Mesenchymal stem cell (in vitro differentiated cells and primary cell): ENCODE data around the gene HMGXB4.

Experiments used
- DNase-seq: peaks from one replicate; pipeline ENCODE4 v3.0.0-alpha.2; 2013
- H2AFZ ChIP-seq: one replicate; pipeline ENCODE4 v1.6.1; 2013; ENCODE audit warnings: low read depth, mild to moderate bottlenecking, control low read depth, inconsistent platforms, low read length, moderate library complexity
- H2AK5ac ChIP-seq: 2 replicates; pipeline ENCODE4 v1.6.1; 2013; ENCODE audit warnings: low read length, moderate library complexity, mild to moderate bottlenecking, inconsistent platforms; ENCODE audit not compliant: severe bottlenecking
- H2BK120ac ChIP-seq: one replicate; pipeline ENCODE4 v1.6.1; 2013; ENCODE audit warnings: low read depth, mild to moderate bottlenecking, inconsistent platforms, low read length, moderate library complexity
- H2BK12ac ChIP-seq, 2 experiments: one replicate each; pipeline ENCODE4 v1.6.1; 2013; ENCODE audit warnings: inconsistent platforms in 2 of 2, low read length in 2 of 2, mild to moderate bottlenecking in 2 of 2, moderate library complexity in 2 of 2, control low read depth in 1 of 2
- H2BK15ac ChIP-seq: one replicate; pipeline ENCODE4 v1.6.1; 2013; ENCODE audit warnings: mild to moderate bottlenecking, low read depth, inconsistent platforms; ENCODE audit not compliant: poor library complexity, severe bottlenecking
- H2BK5ac ChIP-seq: 2 replicates; pipeline ENCODE4 v1.6.1; 2013; ENCODE audit warnings: low read depth, mild to moderate bottlenecking, low read length, control low read depth, inconsistent platforms; ENCODE audit not compliant: poor library complexity, severe bottlenecking
- H3K14ac ChIP-seq, 2 experiments: one replicate each; pipeline ENCODE4 v1.6.1; 2013; ENCODE audit warnings: inconsistent platforms in 2 of 2, low read length in 2 of 2, control low read depth in 1 of 2, mild to moderate bottlenecking in 1 of 2, moderate library complexity in 1 of 2
- H3K18ac ChIP-seq, 2 experiments: one replicate each; pipeline ENCODE4 v1.6.1; 2013; ENCODE audit warnings: inconsistent platforms in 2 of 2, low read length in 2 of 2, control low read depth in 1 of 2, low read depth in 1 of 2, mild to moderate bottlenecking in 1 of 2
- H3K23ac ChIP-seq, 2 experiments: one replicate each; pipeline ENCODE4 v1.6.1; 2013; ENCODE audit warnings: inconsistent platforms in 2 of 2, low read length in 2 of 2, mild to moderate bottlenecking in 2 of 2, moderate library complexity in 2 of 2, control low read depth in 1 of 2
- H3K27ac ChIP-seq: 2 replicates; pipeline ENCODE4 v1.5.1; 2013; ENCODE audit warnings: mild to moderate bottlenecking, moderate library complexity, low read length, control low read depth, inconsistent platforms; ENCODE audit not compliant: poor library complexity, severe bottlenecking
- H3K27me3 ChIP-seq, 2 experiments: 2 replicates each; pipeline versions ENCODE4 v1.6.1 to v1.7.0; 2013; ENCODE audit warnings: low read length in 2 of 2, mild to moderate bottlenecking in 2 of 2, moderate library complexity in 2 of 2, control low read depth in 1 of 2, inconsistent platforms in 1 of 2; ENCODE audit not compliant: control insufficient read depth in 1 of 2, insufficient read depth in 1 of 2
- H3K36me3 ChIP-seq, 2 experiments: 2 replicates each; pipeline versions ENCODE4 v1.6.1 to v1.7.0; 2013; ENCODE audit warnings: low read length in 2 of 2, control low read depth in 1 of 2, inconsistent platforms in 1 of 2, low read depth in 1 of 2, mild to moderate bottlenecking in 1 of 2; ENCODE audit not compliant: insufficient read depth in 2 of 2, control insufficient read depth in 1 of 2
- H3K4ac ChIP-seq, 2 experiments: one replicate each; pipeline ENCODE4 v1.6.1; 2013; ENCODE audit warnings: inconsistent platforms in 2 of 2, low read length in 2 of 2, mild to moderate bottlenecking in 2 of 2, moderate library complexity in 2 of 2, control low read depth in 1 of 2, low read depth in 1 of 2
- H3K4me1 ChIP-seq: 2 replicates; pipeline ENCODE4 v1.6.1; 2013; ENCODE audit warnings: low read depth, low read length, control low read depth; ENCODE audit not compliant: control insufficient read depth, insufficient read depth
- H3K4me2 ChIP-seq: 2 replicates; pipeline ENCODE4 v1.6.1; 2013; ENCODE audit warnings: low read length, mild to moderate bottlenecking, inconsistent platforms; ENCODE audit not compliant: poor library complexity, severe bottlenecking
- H3K4me3 ChIP-seq, 2 experiments: 2 replicates each; pipeline versions ENCODE4 v1.5.1 to v1.7.0; 2013; ENCODE audit warnings: low read length in 2 of 2, mild to moderate bottlenecking in 2 of 2, control low read depth in 1 of 2, low read depth in 1 of 2; ENCODE audit not compliant: insufficient read depth in 1 of 2
- H3K79me1 ChIP-seq: replicated peaks from 2 replicates; pipeline ENCODE4 v1.6.1; 2013; ENCODE audit warnings: mild to moderate bottlenecking, control low read depth, low read length, inconsistent platforms; ENCODE audit not compliant: poor library complexity, severe bottlenecking
- H3K9ac ChIP-seq: 2 replicates; pipeline ENCODE4 v1.7.0; 2013; ENCODE audit warnings: mild to moderate bottlenecking, low read length, moderate library complexity
- H3K9me3 ChIP-seq: 2 replicates; pipeline ENCODE4 v1.7.0; 2013; ENCODE audit warnings: mild to moderate bottlenecking, low read length; ENCODE audit not compliant: control insufficient read depth
- H4K8ac ChIP-seq: one replicate; pipeline ENCODE4 v1.6.1; 2013; ENCODE audit warnings: inconsistent platforms, mild to moderate bottlenecking, low read length, moderate library complexity
- H4K91ac ChIP-seq: one replicate; pipeline ENCODE4 v1.6.1; 2013; ENCODE audit warnings: mild to moderate bottlenecking, low read length, inconsistent platforms
- WGBS: methylation state at CpG from one replicate; pipeline ENCODE4 v1.1.7; 2013; ENCODE audit warnings: mixed read lengths; 5-methylcytosine and 5-hydroxymethylcytosine counted together

Gene HMGXB4

GRCh38 chr22:35226958-35227647, 30.2 kb upstream of the HMGXB4 start:
- WGBS = 82% methylated on average over 3 of the region's 5 CpGs
- Histone ChIP-seq H3K4ac (no peak overlapping the region), H2BK5ac (no peak overlapping the region), H3K36me3 (no peaks in the 10 kb centered on the region), H4K8ac (no peak overlapping the region), H3K4me1 (no peaks in the 10 kb centered on the region), H3K4me3 (no peak overlapping the region), H3K27me3 (peaks cover 38 to 68% of the 10 kb centered on the region in 2 experiments), H2BK12ac (no peak overlapping the region), H3K9ac (no peak overlapping the region), H2BK120ac (no peak overlapping the region), H3K14ac (no peak overlapping the region), H3K18ac (no peak overlapping the region), H3K23ac (no peak overlapping the region), H3K4me2 (no peak overlapping the region), H3K9me3 (no peaks in the 10 kb centered on the region), H2AK5ac (no peak overlapping the region), H3K79me1 (no peaks in the 10 kb centered on the region), H2BK15ac (no peak overlapping the region), H2AFZ (no peak overlapping the region), H3K27ac (no peak overlapping the region), H4K91ac (no peak overlapping the region)
- no peak for DNase-seq

GRCh38 chr22:35229865-35230264, 27.4 kb upstream of the HMGXB4 start:
- Histone ChIP-seq H3K27me3 (peaks cover 42 to 71% of the 10 kb centered on the region in 2 experiments), H4K91ac (no peak overlapping the region), H3K9ac (no peak overlapping the region), H2BK5ac (no peak overlapping the region), H4K8ac (no peak overlapping the region), H3K27ac (no peak overlapping the region), H2AK5ac (no peak overlapping the region), H3K23ac (no peak overlapping the region), H3K79me1 (no peaks in the 10 kb centered on the region), H3K36me3 (no peaks in the 10 kb centered on the region), H2AFZ (no peak overlapping the region), H2BK12ac (no peak overlapping the region), H3K18ac (no peak overlapping the region), H3K9me3 (no peaks in the 10 kb centered on the region), H3K4me2 (no peak overlapping the region), H3K4me3 (no peak overlapping the region), H2BK120ac (no peak overlapping the region), H3K14ac (no peak overlapping the region), H2BK15ac (no peak overlapping the region), H3K4ac (no peak overlapping the region), H3K4me1 (no peaks in the 10 kb centered on the region)
- DNase-seq = no peak
- WGBS = 60% methylated on average over 1 of the region's 7 CpGs

GRCh38 chr22:35230417-35230816, 26.9 kb upstream of the HMGXB4 start:
- no peak overlapping the region for H2BK15ac ChIP-seq
- no peak overlapping the region for H3K4ac ChIP-seq
- no peak overlapping the region for H4K91ac ChIP-seq
- H3K4me2 ChIP-seq = no peak overlapping the region
- no peak overlapping the region for H2BK120ac ChIP-seq
- H3K79me1 ChIP-seq = no peaks in the 10 kb centered on the region
- no peak overlapping the region for H2BK12ac ChIP-seq
- H3K4me3 ChIP-seq = no peak overlapping the region
- H3K4me1 ChIP-seq = no peaks in the 10 kb centered on the region
- H3K27ac ChIP-seq = no peak overlapping the region
- no peak overlapping the region for H3K14ac ChIP-seq
- DNase-seq = no peak
- no peaks in the 10 kb centered on the region for H3K9me3 ChIP-seq
- H4K8ac ChIP-seq = no peak overlapping the region
- H3K23ac ChIP-seq = no peak overlapping the region
- H3K36me3 ChIP-seq = no peaks in the 10 kb centered on the region
- H2AFZ ChIP-seq = no peak overlapping the region
- peaks cover 40 to 66% of the 10 kb centered on the region in 2 experiments for H3K27me3 ChIP-seq
- no peak overlapping the region for H3K9ac ChIP-seq
- H3K18ac ChIP-seq = no peak overlapping the region
- no peak overlapping the region for H2BK5ac ChIP-seq
- H2AK5ac ChIP-seq = no peak overlapping the region

- Histone ChIP-seq H3K23ac (no peak overlapping the region), H3K18ac (no peak overlapping the region), H3K36me3 (no peaks in the 10 kb centered on the region), H3K27me3 (peaks cover 40 to 62% of the 10 kb centered on the region in 2 experiments), H2AK5ac (no peak overlapping the region), H2AFZ (no peak overlapping the region), H3K9ac (no peak overlapping the region), H3K14ac (no peak overlapping the region), H3K4me2 (no peak overlapping the region), H2BK5ac (no peak overlapping the region), H3K79me1 (no peaks in the 10 kb centered on the region), H3K4me3 (no peak overlapping the region), H2BK12ac (no peak overlapping the region), H3K4ac (no peak overlapping the region), H3K9me3 (no peaks in the 10 kb centered on the region), H2BK120ac (no peak overlapping the region), H3K4me1 (no peaks in the 10 kb centered on the region), H4K91ac (no peak overlapping the region), H4K8ac (no peak overlapping the region), H2BK15ac (no peak overlapping the region), H3K27ac (no peak overlapping the region)
- DNase-seq = no peak
- 53% methylated on average over 11 of the region's 16 CpGs for WGBS
Measured at GRCh38 chr22:35230839-35231584, 26.3 kb upstream of the HMGXB4 start.
